IMR-90 (cell line): ENCODE data around the gene TMPRSS11B.

Experiments
- BHLHE40 ChIP-seq: fragments of 150-350 bp; IDR thresholded peaks from 2 replicates; pipeline ENCODE4 v1.6.1; 2016; ENCODE audit warnings: mild to moderate bottlenecking, low read depth, low read length
- CEBPB ChIP-seq: IDR thresholded peaks from 2 replicates; pipeline ENCODE4 v1.6.1; 2012; ENCODE audit warnings: low read depth, low read length, improper control_type of control experiment
- CTCF ChIP-seq: conservative IDR thresholded peaks from 2 replicates; pipeline ENCODE4 v1.5.1; 2012; ENCODE audit warnings: mild to moderate bottlenecking, low read depth, low read length, improper control_type of control experiment
- ELK1 ChIP-seq: fragments of 150-350 bp; IDR thresholded peaks from 2 replicates; pipeline ENCODE4 v1.6.1; 2016; ENCODE audit warnings: low read depth, mild to moderate bottlenecking, low read length, moderate library complexity, borderline replicate concordance
- FOS ChIP-seq: fragments of 150-350 bp; IDR thresholded peaks from 2 replicates; pipeline ENCODE4 v1.6.1; 2016; ENCODE audit warnings: low read depth, low read length
- MAFK ChIP-seq: IDR thresholded peaks from 2 replicates; pipeline ENCODE4 v1.6.1; 2012; ENCODE audit warnings: low read depth, low read length, improper control_type of control experiment
- MAZ ChIP-seq: IDR thresholded peaks from 2 replicates; pipeline ENCODE4 v1.6.1; 2012; ENCODE audit warnings: low read depth, mild to moderate bottlenecking, low read length, improper control_type of control experiment, moderate library complexity, borderline replicate concordance
- POLR2A ChIP-seq: IDR thresholded peaks from 2 replicates; pipeline ENCODE4 v1.6.1; 2012; ENCODE audit warnings: mild to moderate bottlenecking, low read depth, low read length
- RAD21 ChIP-seq: IDR thresholded peaks from 2 replicates; pipeline ENCODE4 v1.6.1; 2012; ENCODE audit warnings: low read length, improper control_type of control experiment
- SMC3 ChIP-seq: fragments of 150-350 bp; IDR thresholded peaks from 2 replicates; pipeline ENCODE4 v1.6.1; 2016; ENCODE audit warnings: low read depth, mild to moderate bottlenecking, antibody characterized with exemption, low read length, moderate library complexity
- USF2 ChIP-seq: fragments of 150-350 bp; IDR thresholded peaks from 2 replicates; pipeline ENCODE4 v1.6.1; 2017; ENCODE audit warnings: mild to moderate bottlenecking, antibody characterized with exemption, low read length, low read depth

- TF ChIP-seq CTCF, result no peak
- TF ChIP-seq POLR2A, result no peak
- TF ChIP-seq ELK1, result no peak
- TF ChIP-seq FOS, result no peak
- no peak for TF ChIP-seq RAD21
- TF ChIP-seq SMC3, result no peak
- TF ChIP-seq CEBPB, result no peak
- no peak for TF ChIP-seq BHLHE40
- TF ChIP-seq MAZ, result no peak
- no peak for TF ChIP-seq MAFK
- no peak for TF ChIP-seq USF2
Observed at GRCh38 chr4:68249434-68249833, 3.9 kb upstream of the TMPRSS11B start.
